ENCODE data around the gene KRT26.

Gene KRT26

GRCh38 chr17:40765657-40766056 lies 6.3 kb downstream of the KRT26 start:
- H3K9me3 ChIP-seq (ENCODE audit: insufficient read depth, low read length) = peaks cover 10% of the 10 kb centered on the region; the same call in 1 of the 2 replicates
- no peaks in the 10 kb centered on the region for H3K9me2 ChIP-seq (replicated peaks; ENCODE audit: insufficient read depth, low read length)
- H3K36me3 ChIP-seq (ENCODE audit: low read length) = no peaks in the 10 kb centered on the region
- no peak overlapping the region for H2AFZ ChIP-seq (ENCODE audit: low read depth, low read length, severe bottlenecking)
- H4K20me1 ChIP-seq (ENCODE audit: low read depth, low read length) = no peaks in the 10 kb centered on the region
- no peaks in the 10 kb centered on the region for H3K27me3 ChIP-seq (ENCODE audit: low read length)
- TF ChIP-seq EZH2phosphoT487 (conservative IDR thresholded peaks at IDR 0.05; ENCODE audit: low read length) = no peak
- no peak for TF ChIP-seq CTCF (IDR thresholded peaks at IDR 0.05; ENCODE audit: insufficient read depth, low read length, poor library complexity, severe bottlenecking)
- H3K9ac ChIP-seq (ENCODE audit: low read length) = no peak overlapping the region
- no peaks in the 10 kb centered on the region for H3F3A ChIP-seq (ENCODE audit: insufficient read depth)
- H3K4me3 ChIP-seq (ENCODE audit: insufficient read depth, low read length, poor library complexity, severe bottlenecking) = no peak overlapping the region
- no peak overlapping the region for H3K4me2 ChIP-seq (ENCODE audit: low read depth, low read length, poor library complexity, severe bottlenecking)
- no peaks in the 10 kb centered on the region for H3K79me2 ChIP-seq (ENCODE audit: insufficient read depth, low read length)
- no peak overlapping the region for H3K27ac ChIP-seq (ENCODE audit: low read depth, low read length)

- Histone ChIP-seq H2AFZ (ENCODE audit: low read depth, low read length, severe bottlenecking) (no peak overlapping the region), H3K4me3 (ENCODE audit: insufficient read depth, low read length, poor library complexity, severe bottlenecking) (no peak overlapping the region), H3K4me2 (ENCODE audit: low read depth, low read length, poor library complexity, severe bottlenecking) (no peak overlapping the region), H3K9me3 (ENCODE audit: insufficient read depth, low read length) (peaks cover 20% of the 10 kb centered on the region; the same call in 1 of the 2 replicates), H3K9me2 (replicated peaks; ENCODE audit: insufficient read depth, low read length) (no peaks in the 10 kb centered on the region), H3K9ac (ENCODE audit: low read length) (no peak overlapping the region), H4K20me1 (ENCODE audit: low read depth, low read length) (no peaks in the 10 kb centered on the region), H3F3A (ENCODE audit: insufficient read depth) (no peaks in the 10 kb centered on the region), H3K36me3 (ENCODE audit: low read length) (no peaks in the 10 kb centered on the region), H3K27me3 (ENCODE audit: low read length) (no peaks in the 10 kb centered on the region), H3K79me2 (ENCODE audit: insufficient read depth, low read length) (no peaks in the 10 kb centered on the region), H3K27ac (ENCODE audit: low read depth, low read length) (no peak overlapping the region)
- TF ChIP-seq CTCF (IDR thresholded peaks at IDR 0.05; ENCODE audit: insufficient read depth, low read length, poor library complexity, severe bottlenecking) = no peak
- TF ChIP-seq EZH2phosphoT487 (conservative IDR thresholded peaks at IDR 0.05; ENCODE audit: low read length) = no peak
These were observed 8.2 kb downstream of the KRT26 start for GRCh38 chr17:40763752-40764151.

DNA sequence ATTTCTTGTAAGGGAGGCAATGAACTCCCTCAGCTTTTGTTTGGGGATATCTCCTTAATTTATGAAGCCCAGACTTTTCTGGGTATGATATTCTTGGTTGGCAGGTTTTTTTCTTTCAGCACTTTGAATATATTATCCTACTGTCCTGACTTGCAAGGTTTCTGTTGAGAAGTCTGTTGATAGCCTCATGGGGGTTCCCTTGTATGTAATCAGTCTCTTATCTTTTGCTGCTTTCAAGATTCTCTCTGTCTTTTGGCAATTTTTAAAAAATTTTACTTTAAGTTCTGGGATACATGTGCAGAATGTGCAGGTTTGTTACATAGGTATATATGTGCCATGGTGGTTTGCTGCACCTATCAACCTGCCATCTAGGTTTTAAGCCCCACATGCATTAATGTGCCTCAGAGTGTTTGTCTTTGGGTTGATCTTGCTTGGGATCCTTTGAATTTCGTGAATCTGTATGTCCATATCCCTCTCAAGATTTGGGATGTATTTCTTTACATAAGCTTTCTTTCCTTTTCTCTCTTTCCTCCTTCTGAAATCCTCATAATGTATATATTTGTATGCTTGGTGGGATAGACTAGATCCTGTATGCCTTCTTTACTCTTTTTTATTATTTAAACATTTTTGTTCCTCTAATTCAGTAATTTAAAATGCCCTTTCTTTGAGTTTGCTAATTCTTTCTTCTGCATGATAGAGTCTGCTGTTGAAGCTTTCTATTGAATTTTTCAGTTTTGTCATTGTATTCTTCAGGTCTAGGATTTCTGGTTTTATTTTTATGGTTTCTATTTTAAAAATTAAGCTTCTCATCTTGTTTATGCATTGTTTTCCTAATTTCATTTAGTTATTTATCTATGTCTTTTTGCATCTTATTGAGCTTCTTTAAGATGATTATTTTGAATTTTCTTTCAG lies 11.6 kb downstream of the KRT26 start:
- no peak overlapping the region for H3K4me3 ChIP-seq (ENCODE audit: insufficient read depth, low read length, poor library complexity, severe bottlenecking)
- no peak for TF ChIP-seq EZH2phosphoT487 (conservative IDR thresholded peaks at IDR 0.05; ENCODE audit: low read length)
- TF ChIP-seq CTCF (IDR thresholded peaks at IDR 0.05; ENCODE audit: insufficient read depth, low read length, poor library complexity, severe bottlenecking) = no peak
- H4K20me1 ChIP-seq (ENCODE audit: low read depth, low read length) = no peaks in the 10 kb centered on the region
- H3K27me3 ChIP-seq (ENCODE audit: low read length) = no peaks in the 10 kb centered on the region
- no peak overlapping the region for H3K27ac ChIP-seq (ENCODE audit: low read depth, low read length)
- H3K36me3 ChIP-seq (ENCODE audit: low read length) = no peaks in the 10 kb centered on the region
- H3K9me2 ChIP-seq (replicated peaks; ENCODE audit: insufficient read depth, low read length) = no peaks in the 10 kb centered on the region
- H3K9me3 ChIP-seq (ENCODE audit: insufficient read depth, low read length) = peaks cover 20% of the 10 kb centered on the region; the same call in 1 of the 2 replicates
- H2AFZ ChIP-seq (ENCODE audit: low read depth, low read length, severe bottlenecking) = no peak overlapping the region
- no peak overlapping the region for H3K9ac ChIP-seq (ENCODE audit: low read length)
- no peaks in the 10 kb centered on the region for H3K79me2 ChIP-seq (ENCODE audit: insufficient read depth, low read length)
- no peaks in the 10 kb centered on the region for H3F3A ChIP-seq (ENCODE audit: insufficient read depth)
- no peak overlapping the region for H3K4me2 ChIP-seq (ENCODE audit: low read depth, low read length, poor library complexity, severe bottlenecking)

All from SU-DHL-6 (cell line).